ENCODE results near the gene ADARB1. TPM values are rescaled to one million over a fixed set of nuclear protein-coding genes. Genes with fewer than 3 reads are reported as not detected.

The ADARB1 gene
- total and polyA plus RNA-seq, 2 donors (not counting 1 experiment from before 2014, with no cell fraction given), result 17.1 to 33.3 TPM

- H2AFZ ChIP-seq (ENCODE audit: insufficient read depth, low read depth, low read length, poor library complexity, severe bottlenecking), result no peak overlapping the region
- no peak overlapping the region for H3K4me2 ChIP-seq (replicated peaks; ENCODE audit: low read depth, low read length, poor library complexity, severe bottlenecking)
- H3K27me3 ChIP-seq (replicated peaks in 1 of 4; ENCODE audit: control extremely low read depth in 1 of 4, control insufficient read depth in 3 of 4, insufficient read depth in 4 of 4, low read length in 3 of 4), result peaks cover 0 to 11% (median 2%) of the 10 kb centered on the region in 4 experiments
- H3K9me3 ChIP-seq (ENCODE audit: control extremely low read depth in 1 of 3, control insufficient read depth in 2 of 3, insufficient read depth in 1 of 3, low read length in 2 of 3), result peaks cover 0 to 19% (median 7%) of the 10 kb centered on the region in 3 donors
- H3K27me3 Mint-ChIP-seq, result peaks cover 38% of the 10 kb centered on the region
- no peak for DNase-seq
- no peak overlapping the region for H3K9ac ChIP-seq (ENCODE audit: low read length)
- H3K4me1 Mint-ChIP-seq, result no peaks in the 10 kb centered on the region
- no peaks in the 10 kb centered on the region for H3K79me2 ChIP-seq (ENCODE audit: control insufficient read depth, insufficient read depth, low read length)
- H3K36me3 ChIP-seq (replicated peaks in 1 of 2; ENCODE audit: control extremely low read depth in 1 of 2, control insufficient read depth in 1 of 2, extremely low read depth in 1 of 2, insufficient read depth in 2 of 2, low read length in 1 of 2), result no peaks in the 10 kb centered on the region
- ATAC-seq (ENCODE audit: low read depth), result no peak
- no CpG with 5 or more reads among the region's 1 CpG for WGBS (ENCODE audit: insufficient coverage)
- H4K20me1 ChIP-seq (ENCODE audit: control insufficient read depth, insufficient read depth, low read length, poor library complexity, severe bottlenecking), result no peaks in the 10 kb centered on the region
- H3K4me3 Mint-ChIP-seq, result no peak overlapping the region
- peaks cover 12% of the 10 kb centered on the region for H3K9me3 Mint-ChIP-seq (ENCODE audit: insufficient read depth)
- H3K27ac Mint-ChIP-seq, result no peak overlapping the region
- ChIA-PET CTCF (interaction anchor here (2.0 kb wide), 1 partner anchor 82 kb away, joined by 7 read pairs; no protein-coding TSS in a partner anchor), POLR2A (no interaction called here)
- intact Hi-C loops (cut with micrococcal nuclease), result no loop called here
- TF ChIP-seq CTCF (IDR thresholded peaks at IDR 0.05), result no peak
- no peaks in the 10 kb centered on the region for H3K4me1 ChIP-seq (ENCODE audit: control insufficient read depth in 2 of 2, insufficient read depth in 2 of 2, low read length in 2 of 2)
- no peak overlapping the region for H3K4me3 ChIP-seq (ENCODE audit: control extremely low read depth in 1 of 5, extremely low read depth in 1 of 5, insufficient read depth in 1 of 5, low read depth in 2 of 5, low read length in 4 of 5)
- H3K27ac ChIP-seq (ENCODE audit: low read length in 2 of 2), result no peak overlapping the region
Observed at GRCh38 chr21:45047257-45047656, 27.1 kb upstream of the ADARB1 start.

- no peaks in the 10 kb centered on the region for H3K79me2 ChIP-seq (ENCODE audit: control insufficient read depth, insufficient read depth, low read length)
- no peaks in the 10 kb centered on the region for H3K4me1 ChIP-seq (ENCODE audit: control insufficient read depth in 2 of 2, insufficient read depth in 2 of 2, low read length in 2 of 2)
- no peaks in the 10 kb centered on the region for H3K36me3 ChIP-seq (replicated peaks in 1 of 2; ENCODE audit: control extremely low read depth in 1 of 2, control insufficient read depth in 1 of 2, extremely low read depth in 1 of 2, insufficient read depth in 2 of 2, low read length in 1 of 2)
- Mint-ChIP-seq H3K27ac (no peak overlapping the region), H3K9me3 (ENCODE audit: insufficient read depth) (peaks cover 12% of the 10 kb centered on the region), H3K27me3 (peaks cover 41% of the 10 kb centered on the region), H3K4me1 (no peaks in the 10 kb centered on the region), H3K4me3 (no peak overlapping the region)
- CTCF ChIA-PET, result interaction anchor here (2.0 kb wide), 1 partner anchor 81 kb away, joined by 7 read pairs; no protein-coding TSS in a partner anchor
- ATAC-seq (ENCODE audit: low read depth), result no peak
- intact Hi-C loops (cut with micrococcal nuclease), result no loop called here
- WGBS (ENCODE audit: insufficient coverage), result 100% methylated on average over 1 of the region's 11 CpGs
- no peak overlapping the region for H3K4me2 ChIP-seq (replicated peaks; ENCODE audit: low read depth, low read length, poor library complexity, severe bottlenecking)
- no peak overlapping the region for H2AFZ ChIP-seq (ENCODE audit: insufficient read depth, low read depth, low read length, poor library complexity, severe bottlenecking)
- no peak for DNase-seq
- peaks cover 0 to 11% (median 2%) of the 10 kb centered on the region in 4 experiments for H3K27me3 ChIP-seq (replicated peaks in 1 of 4; ENCODE audit: control extremely low read depth in 1 of 4, control insufficient read depth in 3 of 4, insufficient read depth in 4 of 4, low read length in 3 of 4)
- H3K9me3 ChIP-seq (ENCODE audit: control extremely low read depth in 1 of 3, control insufficient read depth in 2 of 3, insufficient read depth in 1 of 3, low read length in 2 of 3), result peaks cover 0 to 19% (median 7%) of the 10 kb centered on the region in 3 donors
- no peak overlapping the region for H3K4me3 ChIP-seq (ENCODE audit: control extremely low read depth in 1 of 5, extremely low read depth in 1 of 5, insufficient read depth in 1 of 5, low read depth in 2 of 5, low read length in 4 of 5)
- H4K20me1 ChIP-seq (ENCODE audit: control insufficient read depth, insufficient read depth, low read length, poor library complexity, severe bottlenecking), result no peaks in the 10 kb centered on the region
- no peak for TF ChIP-seq CTCF (IDR thresholded peaks at IDR 0.05)
- no peak for TF ChIP-seq EZH2 (IDR thresholded peaks at IDR 0.05; ENCODE audit: borderline replicate concordance, insufficient read depth, low read depth, low read length, poor library complexity, severe bottlenecking)
- no peak overlapping the region for H3K27ac ChIP-seq (ENCODE audit: low read length in 2 of 2)
- no peak overlapping the region for H3K9ac ChIP-seq (ENCODE audit: low read length)
- POLR2A ChIA-PET, result no interaction called here
Observed at GRCh38 chr21:45048026-45048698, 26.2 kb upstream of the ADARB1 start.

Data from B cell (primary cell).